LNCAP (cell line): Measurements from ENCODE around the gene TRIM42.

ENCODE experiments used
- TF ChIP-seq, protein P1 (sequence below): fragments of 450-650 bp; IDR thresholded peaks from 2 replicates; pipeline ENCODE4 v1.5.1; 2017; ENCODE audit warnings: mild to moderate bottlenecking

The TRIM42 gene

DNA sequence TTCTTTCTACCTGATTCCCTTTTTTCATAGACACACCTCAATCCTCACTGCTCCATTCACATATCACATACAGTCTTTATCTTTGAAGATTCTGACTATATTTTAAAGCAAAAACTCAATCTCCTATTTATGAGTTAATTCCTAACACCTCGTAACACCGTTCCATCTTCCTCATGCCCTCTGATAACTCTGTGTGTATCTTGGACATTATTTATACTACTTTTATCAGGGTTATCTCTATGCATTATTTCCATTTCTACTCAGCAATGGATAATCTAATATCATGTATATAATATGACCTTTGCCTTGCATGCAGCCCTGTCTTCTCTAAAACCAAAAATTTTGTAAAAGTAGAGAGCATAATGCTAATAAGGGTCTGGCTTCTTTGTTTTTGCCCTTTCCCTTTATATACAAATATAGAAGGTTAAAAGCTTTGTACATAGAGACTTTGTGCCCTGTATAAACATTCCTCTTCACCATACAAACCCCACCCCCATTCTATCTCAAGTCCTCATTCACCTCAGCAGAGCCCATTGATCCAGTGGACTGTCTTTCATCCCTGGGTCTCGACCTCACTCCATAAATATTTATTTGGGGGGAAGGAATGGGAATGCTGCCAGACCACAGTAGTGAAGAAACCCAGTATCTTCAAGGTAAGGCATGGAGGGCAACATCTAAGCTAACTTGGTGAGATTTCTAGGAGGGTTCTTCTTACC, 21.8 kb downstream of the TRIM42 start:
- TF ChIP-seq, protein P1, sequence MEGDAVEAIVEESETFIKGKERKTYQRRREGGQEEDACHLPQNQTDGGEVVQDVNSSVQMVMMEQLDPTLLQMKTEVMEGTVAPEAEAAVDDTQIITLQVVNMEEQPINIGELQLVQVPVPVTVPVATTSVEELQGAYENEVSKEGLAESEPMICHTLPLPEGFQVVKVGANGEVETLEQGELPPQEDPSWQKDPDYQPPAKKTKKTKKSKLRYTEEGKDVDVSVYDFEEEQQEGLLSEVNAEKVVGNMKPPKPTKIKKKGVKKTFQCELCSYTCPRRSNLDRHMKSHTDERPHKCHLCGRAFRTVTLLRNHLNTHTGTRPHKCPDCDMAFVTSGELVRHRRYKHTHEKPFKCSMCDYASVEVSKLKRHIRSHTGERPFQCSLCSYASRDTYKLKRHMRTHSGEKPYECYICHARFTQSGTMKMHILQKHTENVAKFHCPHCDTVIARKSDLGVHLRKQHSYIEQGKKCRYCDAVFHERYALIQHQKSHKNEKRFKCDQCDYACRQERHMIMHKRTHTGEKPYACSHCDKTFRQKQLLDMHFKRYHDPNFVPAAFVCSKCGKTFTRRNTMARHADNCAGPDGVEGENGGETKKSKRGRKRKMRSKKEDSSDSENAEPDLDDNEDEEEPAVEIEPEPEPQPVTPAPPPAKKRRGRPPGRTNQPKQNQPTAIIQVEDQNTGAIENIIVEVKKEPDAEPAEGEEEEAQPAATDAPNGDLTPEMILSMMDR: no peak

DNA sequence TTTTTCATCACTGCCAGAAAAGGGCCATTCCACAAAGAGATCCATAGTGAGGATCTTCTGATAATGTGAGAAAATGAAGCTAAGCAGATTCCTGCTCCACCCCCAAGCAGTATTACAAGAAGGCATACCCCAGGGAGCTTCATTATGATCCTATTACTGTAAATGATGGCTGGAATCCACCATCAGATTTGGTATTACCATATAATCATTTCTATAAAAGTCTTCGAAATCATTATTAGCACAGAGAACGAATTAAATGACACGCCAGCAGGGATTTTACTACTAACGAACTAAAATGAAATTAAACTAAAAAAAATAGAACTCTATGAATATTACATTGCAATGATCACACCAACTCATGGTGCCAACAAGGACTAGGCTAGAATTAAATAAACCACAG, 24.4 kb downstream of the TRIM42 start:
- TF ChIP-seq, protein P1: no peak

DNA sequence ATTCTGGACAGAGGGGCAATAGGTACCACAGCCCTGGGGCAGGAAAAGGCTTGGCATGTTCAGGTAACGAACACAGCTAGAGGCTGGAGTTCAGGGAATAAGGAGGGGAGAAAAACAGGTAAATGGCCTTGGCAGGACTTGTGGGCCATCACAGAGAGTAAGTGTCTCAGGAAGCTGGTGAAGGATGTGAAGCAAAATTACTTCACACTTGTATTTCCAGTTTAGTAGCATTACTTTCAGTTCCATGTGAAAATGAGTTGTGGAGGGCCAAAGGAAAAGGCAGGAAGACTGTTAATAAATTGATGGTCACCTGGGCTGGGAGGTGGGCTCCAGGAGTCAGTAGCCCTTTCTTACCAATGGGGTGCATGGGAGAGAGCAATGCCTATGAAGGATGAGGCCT, 25.6 kb downstream of the TRIM42 start:
- TF ChIP-seq, protein P1: no peak

DNA sequence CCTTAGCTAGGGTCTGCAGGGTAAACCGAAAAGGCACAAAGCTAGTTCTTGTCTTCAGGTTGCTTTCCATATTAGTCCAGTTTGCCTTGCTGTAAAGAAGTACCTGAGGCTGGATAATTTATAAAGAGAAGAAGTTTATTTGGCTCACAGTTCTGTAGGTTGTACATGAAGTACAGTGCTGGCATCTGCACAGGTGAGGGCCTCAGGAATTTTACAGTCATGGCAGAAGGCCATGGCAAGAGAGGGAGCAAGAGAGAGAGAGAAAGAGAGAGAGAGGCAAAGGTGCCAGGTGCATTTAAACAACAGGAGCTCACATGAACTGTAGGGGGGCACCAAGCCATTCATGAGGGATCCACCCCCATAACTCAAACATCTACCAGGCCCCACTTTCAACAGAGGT, 26.9 kb downstream of the TRIM42 start:
- TF ChIP-seq, protein P1: no peak

DNA sequence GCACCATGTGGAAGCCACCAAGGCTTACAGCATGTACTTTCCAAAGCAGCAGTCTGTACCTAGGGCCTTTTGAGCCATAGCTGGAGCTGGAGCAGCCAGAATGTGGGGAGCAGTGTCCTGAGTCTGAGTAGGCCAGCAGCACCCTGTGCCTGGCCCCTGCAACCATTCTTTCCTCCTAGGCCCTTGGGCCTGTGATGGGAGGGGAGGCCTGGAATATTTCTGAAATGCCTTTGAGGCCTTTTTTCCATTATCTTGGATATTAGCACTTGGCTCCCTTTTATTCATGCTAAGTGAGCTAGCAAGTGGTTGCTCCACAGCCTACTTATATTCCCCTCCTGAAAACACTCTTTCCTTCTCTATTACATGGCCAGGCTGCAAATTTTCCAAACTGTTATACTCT, 28.1 kb downstream of the TRIM42 start:
- TF ChIP-seq, protein P1: no peak

DNA sequence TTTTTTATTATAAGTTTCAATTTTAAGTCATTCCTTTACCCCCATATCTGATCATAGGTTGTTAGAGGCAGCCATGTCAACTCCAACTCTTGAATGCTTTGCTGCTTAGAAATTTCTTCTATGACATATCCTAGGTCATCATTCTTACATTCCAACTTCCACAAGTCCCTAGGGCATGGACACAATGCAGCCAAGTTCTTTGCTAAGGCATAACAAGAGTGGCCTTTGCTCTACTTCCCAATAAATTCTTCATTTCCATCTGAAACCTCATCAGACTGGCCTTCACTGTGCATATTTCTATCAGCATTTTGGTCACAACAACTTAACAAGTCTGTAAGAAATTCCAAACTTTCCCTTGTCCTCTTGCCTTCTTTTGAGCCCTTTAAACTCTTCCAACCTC, 28.5 kb downstream of the TRIM42 start:
- TF ChIP-seq, protein P1: no peak

DNA sequence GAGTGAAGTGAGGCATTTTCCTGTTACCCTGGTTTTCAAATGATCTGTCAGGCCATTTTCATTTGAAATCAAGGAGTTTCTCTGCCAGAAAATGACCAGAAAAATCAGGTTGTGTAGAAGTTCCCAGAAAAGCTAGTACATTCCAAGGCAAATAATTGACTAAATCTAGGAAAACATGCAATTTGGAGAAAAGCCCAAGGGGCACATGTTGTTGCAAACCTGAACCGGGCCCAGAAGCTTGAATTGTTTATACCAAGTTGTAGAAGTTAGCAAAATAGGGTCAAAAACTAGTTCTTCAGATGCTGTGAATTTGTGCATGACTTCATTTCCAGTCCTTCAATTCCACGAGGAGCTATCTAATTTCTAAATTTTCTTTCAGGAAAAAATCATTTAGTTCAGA, 31.0 kb downstream of the TRIM42 start:
- TF ChIP-seq, protein P1: no peak

DNA sequence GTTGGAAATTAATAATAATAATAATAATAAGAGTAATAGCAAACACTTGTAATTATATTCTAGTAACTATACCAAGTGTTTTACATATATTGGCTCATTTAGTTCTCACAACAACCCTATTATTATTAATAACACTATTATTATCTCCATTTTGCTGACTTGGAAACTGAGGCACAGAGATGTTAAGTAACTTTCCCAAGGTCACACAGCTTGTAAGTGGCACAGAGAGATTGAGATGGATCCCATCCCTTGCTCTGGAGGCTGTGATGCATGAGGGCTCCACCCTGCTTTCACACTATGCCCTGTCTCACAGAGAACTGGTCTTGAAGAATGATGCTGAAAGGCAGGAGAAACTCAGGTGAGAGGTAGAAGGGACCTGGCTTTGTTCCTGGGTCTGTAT, 31.9 kb downstream of the TRIM42 start:
- TF ChIP-seq, protein P1: no peak
